Thyroid gland (tissue), 4 donors: ENCODE measurements around the gene XRRA1.

Source experiments
- POLR2A ChIP-seq, 2 donors: fragments of 450-650 bp; IDR thresholded peaks; one replicate each; pipeline ENCODE4 v1.6.1; 2017; ENCODE audit warnings: antibody characterized with exemption in 2 of 2, mild to moderate bottlenecking in 2 of 2, moderate library complexity in 1 of 2
- TF ChIP-seq, protein P1 (sequence below), 6 experiments: fragments of 200-600 bp in 3 of 6; fragments of 450-650 bp in 3 of 6; sonication (generic) in 3 of 6; IDR thresholded peaks; one replicate each; pipeline ENCODE4 v1.5.1; 2016 to 2019; ENCODE audit warnings: antibody characterized with exemption in 6 of 6, mild to moderate bottlenecking in 2 of 6, inconsistent platforms in 1 of 6, moderate library complexity in 1 of 6

- TF ChIP-seq POLR2A (IDR thresholded peaks at IDR 0.05): no peak
- TF ChIP-seq, protein P1, sequence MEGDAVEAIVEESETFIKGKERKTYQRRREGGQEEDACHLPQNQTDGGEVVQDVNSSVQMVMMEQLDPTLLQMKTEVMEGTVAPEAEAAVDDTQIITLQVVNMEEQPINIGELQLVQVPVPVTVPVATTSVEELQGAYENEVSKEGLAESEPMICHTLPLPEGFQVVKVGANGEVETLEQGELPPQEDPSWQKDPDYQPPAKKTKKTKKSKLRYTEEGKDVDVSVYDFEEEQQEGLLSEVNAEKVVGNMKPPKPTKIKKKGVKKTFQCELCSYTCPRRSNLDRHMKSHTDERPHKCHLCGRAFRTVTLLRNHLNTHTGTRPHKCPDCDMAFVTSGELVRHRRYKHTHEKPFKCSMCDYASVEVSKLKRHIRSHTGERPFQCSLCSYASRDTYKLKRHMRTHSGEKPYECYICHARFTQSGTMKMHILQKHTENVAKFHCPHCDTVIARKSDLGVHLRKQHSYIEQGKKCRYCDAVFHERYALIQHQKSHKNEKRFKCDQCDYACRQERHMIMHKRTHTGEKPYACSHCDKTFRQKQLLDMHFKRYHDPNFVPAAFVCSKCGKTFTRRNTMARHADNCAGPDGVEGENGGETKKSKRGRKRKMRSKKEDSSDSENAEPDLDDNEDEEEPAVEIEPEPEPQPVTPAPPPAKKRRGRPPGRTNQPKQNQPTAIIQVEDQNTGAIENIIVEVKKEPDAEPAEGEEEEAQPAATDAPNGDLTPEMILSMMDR (IDR thresholded peaks at IDR 0.05): no peak
Measured at GRCh38 chr11:74849525-74850391, 99.1 kb downstream of the XRRA1 start.
